Right lobe of liver (tissue), 4 donors: ENCODE measurements around the gene SCGB2B2.

Source experiments
- POLR2A ChIP-seq: fragments of 450-650 bp; IDR thresholded peaks from one replicate; pipeline ENCODE4 v1.6.1; 2017; ENCODE audit warnings: antibody characterized with exemption, mild to moderate bottlenecking
- TF ChIP-seq, protein P1 (sequence below), 4 donors: fragments of 200-600 bp in 3 of 4; fragments of 450-650 bp in 1 of 4; IDR thresholded peaks; one replicate each; pipeline versions ENCODE4 v1.5.1 to v1.8.0; 2016 to 2022; ENCODE audit warnings: antibody characterized with exemption in 4 of 4, mild to moderate bottlenecking in 2 of 4
- donor health status: DM: no; HTN: no; CAD: no.
- donor health status: DM: no; HTN: no; CAD: no.
- donor health status: DM: no; HTN: yes; CAD: no.

DNA sequence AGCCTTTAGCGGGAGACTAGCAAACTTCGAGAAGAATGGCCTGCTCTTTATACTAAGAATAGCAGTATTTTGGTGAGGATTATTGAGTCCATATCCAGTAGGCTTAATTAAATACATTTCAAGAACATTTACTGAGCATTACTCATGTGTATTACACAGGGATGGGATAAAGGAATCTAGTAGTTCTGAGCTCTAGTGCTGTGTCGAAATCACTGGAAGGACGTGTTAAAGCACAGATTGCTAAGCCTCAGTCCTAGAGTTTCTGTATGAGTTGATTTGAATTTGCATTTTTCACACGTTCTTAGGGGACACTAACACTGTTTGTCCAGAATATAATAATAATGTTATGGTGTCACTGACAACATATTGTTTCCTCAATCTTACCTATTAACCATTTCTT, 9.5 kb upstream of the SCGB2B2 start:
- no peak for TF ChIP-seq POLR2A
- TF ChIP-seq, protein P1, sequence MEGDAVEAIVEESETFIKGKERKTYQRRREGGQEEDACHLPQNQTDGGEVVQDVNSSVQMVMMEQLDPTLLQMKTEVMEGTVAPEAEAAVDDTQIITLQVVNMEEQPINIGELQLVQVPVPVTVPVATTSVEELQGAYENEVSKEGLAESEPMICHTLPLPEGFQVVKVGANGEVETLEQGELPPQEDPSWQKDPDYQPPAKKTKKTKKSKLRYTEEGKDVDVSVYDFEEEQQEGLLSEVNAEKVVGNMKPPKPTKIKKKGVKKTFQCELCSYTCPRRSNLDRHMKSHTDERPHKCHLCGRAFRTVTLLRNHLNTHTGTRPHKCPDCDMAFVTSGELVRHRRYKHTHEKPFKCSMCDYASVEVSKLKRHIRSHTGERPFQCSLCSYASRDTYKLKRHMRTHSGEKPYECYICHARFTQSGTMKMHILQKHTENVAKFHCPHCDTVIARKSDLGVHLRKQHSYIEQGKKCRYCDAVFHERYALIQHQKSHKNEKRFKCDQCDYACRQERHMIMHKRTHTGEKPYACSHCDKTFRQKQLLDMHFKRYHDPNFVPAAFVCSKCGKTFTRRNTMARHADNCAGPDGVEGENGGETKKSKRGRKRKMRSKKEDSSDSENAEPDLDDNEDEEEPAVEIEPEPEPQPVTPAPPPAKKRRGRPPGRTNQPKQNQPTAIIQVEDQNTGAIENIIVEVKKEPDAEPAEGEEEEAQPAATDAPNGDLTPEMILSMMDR (IDR thresholded peaks at IDR 0.05): no peak
